ENCODE measurements around the gene COQ9.
A peak's percentile ranks its signal among the peaks of the same experiment; 100 is the strongest.
"Not testable (repeated sequence)": the region's sequence is repeated elsewhere in the genome, so short reads cannot be mapped to it uniquely, and the experiment has no call there.

The COQ9 gene

GRCh38 chr16:57440551-57440950 is 6.7 kb upstream of the COQ9 start:
- not testable (repeated sequence) for H3K4me1 Mint-ChIP-seq (ENCODE audit: low read depth); H3K27ac Mint-ChIP-seq; H3K27me3 Mint-ChIP-seq (ENCODE audit: low read depth); H3K4me3 Mint-ChIP-seq
- peaks cover 15% of the 10 kb centered on the region for H3K9me3 Mint-ChIP-seq
- H3K36me3 Mint-ChIP-seq (ENCODE audit: low read depth): peaks cover 45% of the 10 kb centered on the region

GRCh38 chr16:57444711-57445110 is 2.6 kb upstream of the COQ9 start:
- Mint-ChIP-seq H3K9me3 (peaks cover 13% of the 10 kb centered on the region), H3K4me1 (ENCODE audit: low read depth) (peaks cover 21% of the 10 kb centered on the region), H3K4me3 (no peak overlapping the region), H3K27ac (no peak overlapping the region), H3K27me3 (ENCODE audit: low read depth) (no peaks in the 10 kb centered on the region), H3K36me3 (ENCODE audit: low read depth) (peaks cover 24% of the 10 kb centered on the region)

GRCh38 chr16:57445510-57445909 is 1.8 kb upstream of the COQ9 start:
- H3K27ac Mint-ChIP-seq: no peak overlapping the region
- H3K27me3 Mint-ChIP-seq (ENCODE audit: low read depth): no peaks in the 10 kb centered on the region
- H3K4me3 Mint-ChIP-seq: peak overlapping the region; percentile 42
- H3K36me3 Mint-ChIP-seq (ENCODE audit: low read depth): peaks cover 16% of the 10 kb centered on the region
- H3K4me1 Mint-ChIP-seq (ENCODE audit: low read depth): peaks cover 21% of the 10 kb centered on the region
- peaks cover 5% of the 10 kb centered on the region for H3K9me3 Mint-ChIP-seq

DNA sequence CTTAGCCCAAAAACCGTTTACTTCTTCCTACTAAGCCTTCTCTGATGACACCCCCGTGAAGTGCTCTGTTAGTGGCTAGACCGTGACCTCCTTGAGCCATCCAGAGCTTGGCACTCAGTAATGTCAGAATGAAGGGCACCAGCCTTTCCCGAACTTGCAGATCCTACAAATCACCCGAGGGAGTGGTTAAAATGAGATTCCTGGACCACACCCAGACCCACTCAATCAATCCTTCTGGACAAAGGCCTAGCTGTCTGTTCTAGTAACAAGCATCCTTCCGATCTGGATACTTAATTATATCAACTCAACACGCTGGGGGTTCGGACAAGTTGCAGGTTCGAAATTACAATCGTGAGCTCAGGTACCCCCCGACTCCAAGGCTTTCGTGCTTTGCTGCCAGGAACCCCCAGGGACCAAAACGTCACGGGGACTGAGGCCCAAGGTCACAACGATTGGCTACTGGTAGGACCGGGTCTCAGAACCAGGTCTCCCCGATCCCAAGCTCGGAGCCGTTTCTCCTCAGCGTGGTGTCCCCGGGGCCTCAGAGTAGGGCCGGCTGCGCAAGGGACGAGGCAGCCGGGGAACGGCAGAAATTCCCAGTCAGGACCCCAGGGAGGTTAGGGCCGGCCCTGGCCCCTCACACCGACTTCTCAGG is 621 bp upstream of the COQ9 start:
- H3K9me3 Mint-ChIP-seq: no peaks in the 10 kb centered on the region
- peaks cover 10% of the 10 kb centered on the region for H3K36me3 Mint-ChIP-seq (ENCODE audit: low read depth)
- no peaks in the 10 kb centered on the region for H3K27me3 Mint-ChIP-seq (ENCODE audit: low read depth)
- peak overlapping the region; percentile 85 for H3K27ac Mint-ChIP-seq
- H3K4me1 Mint-ChIP-seq (ENCODE audit: low read depth): peaks cover 22% of the 10 kb centered on the region
- peak overlapping the region; percentile 95 for H3K4me3 Mint-ChIP-seq

DNA sequence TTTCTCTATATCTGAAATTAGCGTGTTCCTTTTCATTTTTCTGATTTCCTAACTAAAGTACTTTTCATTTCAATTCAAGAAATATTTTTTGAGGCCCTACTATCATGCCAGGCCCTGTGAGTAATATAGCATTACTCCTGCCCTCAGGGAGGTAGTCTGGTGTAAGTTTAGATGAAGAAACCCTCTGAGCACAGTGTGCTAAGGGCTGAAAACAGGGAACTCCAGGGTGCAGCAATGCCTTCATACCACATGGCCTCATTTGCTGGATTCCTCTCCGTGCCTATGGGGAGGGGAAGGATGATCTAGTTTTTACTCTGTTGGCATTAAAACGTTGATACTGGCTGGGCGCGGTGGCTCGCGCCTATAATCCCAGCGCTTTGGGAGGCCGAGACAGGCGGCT is 4.7 kb downstream of the COQ9 start:
- H3K4me3 Mint-ChIP-seq: no peak overlapping the region
- no peak overlapping the region for H3K27ac Mint-ChIP-seq
- H3K27me3 Mint-ChIP-seq (ENCODE audit: low read depth): no peaks in the 10 kb centered on the region
- no peaks in the 10 kb centered on the region for H3K9me3 Mint-ChIP-seq
- peaks cover 11% of the 10 kb centered on the region for H3K4me1 Mint-ChIP-seq (ENCODE audit: low read depth)
- H3K36me3 Mint-ChIP-seq (ENCODE audit: low read depth): peaks cover 28% of the 10 kb centered on the region

- Mint-ChIP-seq H3K27me3 (ENCODE audit: low read depth) (no peaks in the 10 kb centered on the region), H3K27ac (peak within 1 kb of the TSS; percentile 99), H3K36me3 (ENCODE audit: low read depth) (peaks cover 19% of the 10 kb centered on the region), H3K4me3 (peak within 1 kb of the TSS; percentile 100), H3K9me3 (no peaks in the 10 kb centered on the region), H3K4me1 (ENCODE audit: low read depth) (peaks cover 20% of the 10 kb centered on the region)
These were observed 15.1 kb downstream of the COQ9 start, which contains the start of gene POLR2C for GRCh38 chr16:57462209-57462977. Gene POLR2C (plus strand): TSS chr16:57462679. CDS start chr16:57462725, 46 bp downstream.

- no peaks in the 10 kb centered on the region for H3K9me3 Mint-ChIP-seq
- peaks cover 20% of the 10 kb centered on the region for H3K4me1 Mint-ChIP-seq (ENCODE audit: low read depth)
- H3K27ac Mint-ChIP-seq: peak overlapping the region; percentile 73
- H3K36me3 Mint-ChIP-seq (ENCODE audit: low read depth): peaks cover 24% of the 10 kb centered on the region
- H3K27me3 Mint-ChIP-seq (ENCODE audit: low read depth): no peaks in the 10 kb centered on the region
- peak overlapping the region; percentile 100 for H3K4me3 Mint-ChIP-seq
These were observed 15.7 kb downstream of the COQ9 start for GRCh38 chr16:57462978-57463362.

GRCh38 chr16:57464523-57464922 is 17.2 kb downstream of the COQ9 start:
- Mint-ChIP-seq H3K27ac (peak overlapping the region; percentile 17), H3K4me1 (ENCODE audit: low read depth) (peaks cover 20% of the 10 kb centered on the region), H3K27me3 (ENCODE audit: low read depth) (no peaks in the 10 kb centered on the region), H3K36me3 (ENCODE audit: low read depth) (peaks cover 32% of the 10 kb centered on the region), H3K4me3 (no peak overlapping the region), H3K9me3 (no peaks in the 10 kb centered on the region)

GRCh38 chr16:57468346-57468745 is 21.1 kb downstream of the COQ9 start:
- no peak overlapping the region for H3K4me3 Mint-ChIP-seq

GRCh38 chr16:57469046-57469445 is 21.8 kb downstream of the COQ9 start:
- H3K4me1 Mint-ChIP-seq (ENCODE audit: low read depth): peaks cover 15% of the 10 kb centered on the region
- H3K27me3 Mint-ChIP-seq (ENCODE audit: low read depth): no peaks in the 10 kb centered on the region
- peaks cover 36% of the 10 kb centered on the region for H3K36me3 Mint-ChIP-seq (ENCODE audit: low read depth)
- no peak overlapping the region for H3K27ac Mint-ChIP-seq
- H3K9me3 Mint-ChIP-seq: no peaks in the 10 kb centered on the region
- no peak overlapping the region for H3K4me3 Mint-ChIP-seq

More at GRCh38 chr16:57468346-57468745, 21.1 kb downstream of the COQ9 start:
- Mint-ChIP-seq H3K9me3 (no peaks in the 10 kb centered on the region), H3K27me3 (ENCODE audit: low read depth) (no peaks in the 10 kb centered on the region), H3K36me3 (ENCODE audit: low read depth) (peaks cover 36% of the 10 kb centered on the region), H3K27ac (no peak overlapping the region), H3K4me1 (ENCODE audit: low read depth) (peaks cover 19% of the 10 kb centered on the region)

DNA sequence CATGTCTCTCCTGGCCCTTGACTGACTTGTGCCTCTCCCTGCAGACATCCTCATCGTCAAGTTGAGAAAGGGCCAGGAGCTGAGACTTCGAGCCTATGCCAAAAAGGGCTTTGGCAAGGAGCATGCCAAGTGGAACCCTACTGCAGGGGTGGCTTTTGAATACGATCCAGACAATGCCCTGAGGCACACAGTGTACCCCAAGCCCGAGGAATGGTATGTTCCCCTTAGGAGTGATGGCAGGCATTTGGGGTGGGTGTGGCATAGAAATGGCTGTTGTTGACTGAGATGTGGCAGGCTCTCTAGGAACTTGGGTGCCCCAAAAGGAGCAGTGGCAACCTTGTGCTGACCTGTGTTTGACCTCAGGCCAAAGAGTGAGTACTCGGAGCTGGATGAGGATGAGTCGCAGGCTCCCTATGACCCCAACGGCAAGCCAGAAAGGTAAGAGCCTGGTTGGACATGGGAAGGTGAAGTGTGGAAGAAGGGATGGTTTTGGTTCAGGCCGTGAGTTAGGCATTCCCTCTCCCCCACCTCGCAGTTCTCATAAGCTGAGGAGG is 22.7 kb downstream of the COQ9 start:
- Mint-ChIP-seq H3K27ac (no peak overlapping the region), H3K36me3 (ENCODE audit: low read depth) (peaks cover 31% of the 10 kb centered on the region), H3K27me3 (ENCODE audit: low read depth) (no peaks in the 10 kb centered on the region), H3K4me3 (no peak overlapping the region), H3K4me1 (ENCODE audit: low read depth) (peaks cover 9% of the 10 kb centered on the region), H3K9me3 (no peaks in the 10 kb centered on the region)

- Mint-ChIP-seq H3K36me3 (ENCODE audit: low read depth) (peaks cover 29% of the 10 kb centered on the region), H3K9me3 (no peaks in the 10 kb centered on the region), H3K27ac (no peak overlapping the region), H3K4me1 (ENCODE audit: low read depth) (peaks cover 6% of the 10 kb centered on the region), H3K27me3 (ENCODE audit: low read depth) (no peaks in the 10 kb centered on the region), H3K4me3 (no peak overlapping the region)
These were observed 23.4 kb downstream of the COQ9 start for GRCh38 chr16:57470711-57471110.

- peaks cover 8% of the 10 kb centered on the region for H3K4me1 Mint-ChIP-seq (ENCODE audit: low read depth)
- no peak overlapping the region for H3K27ac Mint-ChIP-seq
- no peaks in the 10 kb centered on the region for H3K27me3 Mint-ChIP-seq (ENCODE audit: low read depth)
- H3K9me3 Mint-ChIP-seq: no peaks in the 10 kb centered on the region
- peaks cover 25% of the 10 kb centered on the region for H3K36me3 Mint-ChIP-seq (ENCODE audit: low read depth)
- H3K4me3 Mint-ChIP-seq: no peak overlapping the region
These were observed 23.9 kb downstream of the COQ9 start for GRCh38 chr16:57471209-57471608.

DNA sequence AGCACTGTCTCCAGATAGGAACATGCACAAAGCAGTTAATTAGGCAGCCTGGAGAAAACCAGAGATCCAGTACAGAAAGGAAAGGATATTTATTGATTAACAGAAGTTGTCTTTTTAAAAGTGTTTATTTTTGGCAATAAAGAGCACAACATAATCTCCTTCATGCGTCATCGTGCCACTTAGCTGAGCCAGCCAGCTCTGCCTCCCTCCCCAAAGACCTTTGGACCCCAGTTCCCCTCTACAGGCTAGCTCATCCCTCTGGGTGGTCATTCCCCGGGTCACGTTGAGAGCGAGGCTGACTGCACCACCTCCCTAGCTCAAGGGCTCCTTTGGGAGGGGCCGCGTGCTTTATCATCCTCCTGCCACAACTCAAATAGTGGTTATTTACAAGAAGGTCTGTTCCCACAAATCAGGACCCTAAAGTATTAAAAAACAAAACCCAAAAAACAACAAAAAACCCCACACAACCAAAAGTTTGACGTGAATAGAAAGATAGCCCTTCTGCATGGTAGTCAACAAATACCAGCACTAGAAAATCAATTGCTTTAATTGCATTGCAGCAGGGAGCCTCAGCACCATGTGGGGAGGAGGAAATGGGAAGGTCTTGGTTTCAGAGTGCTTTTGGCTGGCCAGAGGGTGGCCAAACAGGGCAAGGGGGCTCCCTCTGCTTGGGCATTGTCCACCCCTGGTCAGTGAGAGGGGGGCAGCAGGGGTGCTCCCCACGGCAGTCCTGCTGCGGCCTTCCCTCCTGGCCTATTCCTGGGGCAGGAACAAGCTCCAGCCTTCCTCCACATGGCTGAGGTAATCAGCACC is 24.8 kb downstream of the COQ9 start:
- Mint-ChIP-seq H3K9me3 (no peaks in the 10 kb centered on the region), H3K4me3 (no peak overlapping the region), H3K27ac (no peak overlapping the region), H3K27me3 (ENCODE audit: low read depth) (no peaks in the 10 kb centered on the region), H3K36me3 (ENCODE audit: low read depth) (peaks cover 25% of the 10 kb centered on the region), H3K4me1 (ENCODE audit: low read depth) (peaks cover 12% of the 10 kb centered on the region)

All from T-helper 1 cell treated with Interleukin-12 subunit alpha and Interleukin-12 subunit beta and Interleukin-4 antibody, amounts not matched to agents 30 μg/mL and 1 μg/mL, for 36 hours (primary cell).